ENCODE measurements around the gene SMAD9. TPM values are rescaled to one million over a fixed set of nuclear protein-coding genes. Genes with fewer than 3 reads are reported as not detected.

Gene SMAD9
- total RNA-seq, 4 donors from 2014 or later = 0.88 to 7.8 (median 2.9) TPM

- Histone ChIP-seq H3K9me3 (no peaks in the 10 kb centered on the region), H3K27ac (no peak overlapping the region), H3K27me3 (peaks cover 0 to 17% (median 0%) of the 10 kb centered on the region in 4 donors), H3K4me1 (peaks cover 0 to 2% (median 0%) of the 10 kb centered on the region in 3 donors), H3K4me3 (no peak overlapping the region), H3K36me3 (no peaks in the 10 kb centered on the region)
- TF ChIP-seq POLR2A (IDR thresholded peaks at IDR 0.05) (no peak), CTCF (IDR thresholded peaks at IDR 0.05) (no peak)
- WGBS, 2 donors = 63 to 93% methylated on average over 1 of the region's 1 CpG
- no peak for DNase-seq
- intact Hi-C loops (cut with DNase I) = no loop called here
These were observed 106.8 kb downstream of the SMAD9 start for GRCh38 chr13:36813225-36813624.

GRCh38 chr13:36807616-36808015, 112.4 kb downstream of the SMAD9 start:
- Histone ChIP-seq H3K4me1 (no peaks in the 10 kb centered on the region), H3K9me3 (no peaks in the 10 kb centered on the region), H3K27ac (no peak overlapping the region), H3K4me3 (no peak overlapping the region), H3K27me3 (peaks cover 0 to 21% (median 0%) of the 10 kb centered on the region in 4 donors), H3K36me3 (no peaks in the 10 kb centered on the region)
- no peak for DNase-seq
- WGBS, 2 donors = 88 to 93% methylated on average over 2 of the region's 2 CpGs
- no peak for TF ChIP-seq CTCF (IDR thresholded peaks at IDR 0.05)
- no peak for TF ChIP-seq POLR2A (IDR thresholded peaks at IDR 0.05)
- intact Hi-C loops (cut with DNase I) = no loop called here

- Histone ChIP-seq H3K27me3 (peaks cover 0 to 12% (median 0%) of the 10 kb centered on the region in 4 donors), H3K4me3 (no peak overlapping the region), H3K4me1 (no peaks in the 10 kb centered on the region), H3K9me3 (no peaks in the 10 kb centered on the region), H3K27ac (no peak overlapping the region), H3K36me3 (no peaks in the 10 kb centered on the region)
- intact Hi-C loops (cut with DNase I) = no loop called here
- WGBS, 2 donors = 91 to 95% methylated on average over 2 of the region's 2 CpGs
- no peak for DNase-seq
- TF ChIP-seq CTCF (IDR thresholded peaks at IDR 0.05) (no peak), POLR2A (IDR thresholded peaks at IDR 0.05) (no peak)
These were observed 113.9 kb downstream of the SMAD9 start for GRCh38 chr13:36806102-36806501.

GRCh38 chr13:36804588-36804987, 115.5 kb downstream of the SMAD9 start:
- no peaks in the 10 kb centered on the region for H3K9me3 ChIP-seq
- H3K27ac ChIP-seq = no peak overlapping the region
- H3K4me3 ChIP-seq = no peak overlapping the region
- WGBS, 2 donors = 59% methylated on average over 5 to 6 of the region's 6 CpGs
- H3K4me1 ChIP-seq = no peaks in the 10 kb centered on the region
- TF ChIP-seq POLR2A (IDR thresholded peaks at IDR 0.05) = no peak
- TF ChIP-seq CTCF (IDR thresholded peaks at IDR 0.05) = no peak
- no peaks in the 10 kb centered on the region for H3K36me3 ChIP-seq
- no peak for DNase-seq
- intact Hi-C loops (cut with DNase I) = no loop called here
- peaks cover 0 to 8% (median 0%) of the 10 kb centered on the region in 4 donors for H3K27me3 ChIP-seq

DNA sequence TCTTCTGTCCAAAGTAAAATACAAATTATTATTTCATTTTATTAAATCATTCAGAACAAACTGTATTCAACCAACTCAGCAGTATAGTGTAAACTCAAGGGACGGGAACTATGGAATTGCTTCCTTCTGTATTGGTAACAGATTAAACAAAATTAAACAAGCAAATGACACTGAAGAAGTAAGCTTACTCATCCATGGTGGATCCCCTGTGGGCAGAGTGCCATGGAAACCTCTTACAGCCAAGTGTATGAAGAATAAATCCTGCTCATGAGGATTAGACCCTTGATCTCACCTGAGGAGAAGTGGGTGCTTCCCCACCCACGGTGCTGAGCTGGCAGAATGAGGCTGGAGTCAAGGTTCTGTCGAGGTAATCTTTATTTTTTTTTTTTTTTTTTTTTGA, 119.0 kb downstream of the SMAD9 start:
- 19 to 34% methylated on average over 3 of the region's 3 CpGs for WGBS, 2 donors
- Histone ChIP-seq H3K9me3 (no peaks in the 10 kb centered on the region), H3K4me1 (no peaks in the 10 kb centered on the region), H3K36me3 (no peaks in the 10 kb centered on the region), H3K4me3 (no peak overlapping the region), H3K27ac (no peak overlapping the region), H3K27me3 (peaks cover 0 to 4% (median 0%) of the 10 kb centered on the region in 4 donors)
- intact Hi-C loops (cut with DNase I) = no loop called here
- DNase-seq = no peak
- TF ChIP-seq POLR2A (IDR thresholded peaks at IDR 0.05) (no peak), CTCF (IDR thresholded peaks at IDR 0.05) (no peak)

Measured in esophagus squamous epithelium (tissue), 5 donors.